GOT3 (cell line): Measurements from ENCODE around the gene KCNN3.

Experiments
- DNase-seq: peaks from one replicate; lab custom pipeline; 2025; ENCODE audit warnings: mixed read lengths; lab: John Stamatoyannopoulos, UW

The KCNN3 gene

DNA sequence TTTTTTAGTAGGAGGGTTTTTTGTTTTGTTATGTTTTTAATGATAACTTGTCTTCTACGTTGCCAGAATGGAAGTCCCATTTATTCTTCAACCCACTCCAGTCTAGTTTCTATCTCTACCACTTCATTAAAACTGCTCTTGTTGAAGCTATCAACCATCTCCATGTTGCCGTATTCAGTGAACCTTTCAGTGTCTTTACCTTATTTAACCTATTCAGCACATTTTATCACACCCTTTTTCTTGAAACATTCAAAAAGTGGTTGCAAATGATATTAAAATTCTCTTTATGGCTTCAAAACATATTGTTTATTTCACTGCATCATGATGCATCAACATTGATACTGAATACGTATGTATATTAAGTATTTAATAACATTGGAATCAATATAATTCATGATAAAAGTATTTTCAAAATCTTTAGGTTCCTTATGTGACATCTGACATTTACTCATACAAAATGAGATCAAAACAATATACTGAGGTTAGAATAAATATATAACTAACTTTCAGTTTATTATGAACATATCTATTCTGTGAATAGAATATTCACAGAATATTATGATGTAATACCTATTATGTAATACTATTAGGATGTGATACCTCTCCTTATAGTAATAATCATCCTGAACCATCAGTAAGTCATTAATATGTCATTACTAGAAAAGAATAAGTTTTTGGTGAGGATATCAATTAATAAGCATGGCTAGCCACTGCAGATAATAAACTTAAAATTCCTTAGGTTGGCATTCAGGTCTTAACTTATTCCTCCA lies 210.1 kb downstream of the KCNN3 start:
- DNase-seq, result no peak

DNA sequence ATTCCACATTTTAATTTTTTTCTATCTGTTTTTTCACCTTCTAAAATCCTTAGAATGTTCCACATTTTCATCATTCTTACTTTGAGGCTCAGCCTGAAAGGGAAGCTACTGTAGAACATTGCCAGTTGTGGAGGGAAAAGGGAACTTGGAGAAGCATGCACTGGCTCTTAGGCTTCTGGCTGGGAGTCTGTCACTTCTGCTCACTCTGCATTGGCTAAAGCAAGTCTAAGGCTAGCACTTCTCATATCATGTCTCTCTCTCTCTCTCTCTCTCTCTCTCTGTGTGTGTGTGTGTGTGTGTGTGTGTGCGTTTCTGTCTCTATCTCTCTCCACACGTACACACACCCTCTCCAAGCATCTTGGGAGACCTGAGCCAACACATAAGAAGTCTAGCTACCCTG lies 212.5 kb downstream of the KCNN3 start:
- DNase-seq, result no peak

DNA sequence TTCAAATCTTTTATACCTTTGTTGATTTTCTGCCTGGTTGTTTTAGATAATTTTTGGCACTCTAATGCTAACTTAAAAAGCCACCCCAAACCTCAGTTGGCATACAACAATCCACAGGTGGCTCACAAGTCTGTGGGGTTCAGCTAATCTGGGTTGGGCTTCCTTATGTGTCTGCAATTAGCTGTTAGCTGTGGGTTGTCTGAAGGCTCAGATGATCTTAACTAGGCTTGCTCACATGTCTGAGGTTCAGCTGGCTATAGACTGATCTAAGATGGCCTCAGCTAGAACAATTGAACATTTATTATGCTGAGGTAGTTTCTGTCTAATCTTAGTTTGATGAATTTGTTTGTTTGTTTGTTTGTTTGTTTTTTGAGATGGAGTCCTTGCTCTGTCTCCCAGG lies 217.2 kb downstream of the KCNN3 start:
- no peak for DNase-seq
